Caco-2 (cell line): Measurements from ENCODE around the gene CRACR2B. TPM values are rescaled to one million over a fixed set of nuclear protein-coding genes. Genes with fewer than 3 reads are reported as not detected.
A peak's percentile ranks its signal among the peaks of the same experiment; 100 is the strongest.

Source experiments
- BruUV-seq: library from RNA; stranded (reverse); fragments of 400-500 nt; replicated peaks from 2 replicates; lab custom pipeline; 2021; lab: Mats Ljungman, UMichigan
- CTCF ChIA-PET: fragments of 300-600 bp; sonication (Branson Sonifier 250); formaldehyde crosslinking; loops from one replicate; lab custom pipeline; 2022; ENCODE audit warnings: antibody characterized with exemption; lab: Charles Lee
- POLR2A ChIA-PET: fragments of 300-600 bp; sonication (Branson Sonifier 250); formaldehyde crosslinking; loops from one replicate; lab custom pipeline; 2022; ENCODE audit warnings: antibody characterized with exemption; lab: Charles Lee
- DNase-seq, 2 experiments: peaks; one replicate each; pipeline versions ENCODE4 v3.0.0 to v3.0.0-alpha.2; 2020 to 2022
- H3K27me3 ChIP-seq: replicated peaks from 2 replicates; pipeline ENCODE4 v1.6.0; 2011; ENCODE audit warnings: low read length; ENCODE audit not compliant: control insufficient read depth, insufficient read depth
- H3K36me3 ChIP-seq: 2 replicates; pipeline ENCODE4 v1.5.1; 2011; ENCODE audit warnings: low read length; ENCODE audit not compliant: control insufficient read depth, insufficient read depth
- H3K4me1 ChIP-seq: fragments of 250-450 bp; sonication (Bioruptor Pico); 2 replicates; pipeline ENCODE4 v1.5.1; 2020; ENCODE audit warnings: mild to moderate bottlenecking
- H3K4me3 ChIP-seq: 2 replicates; pipeline ENCODE4 v1.5.1; 2011; ENCODE audit warnings: low read depth, mild to moderate bottlenecking, control low read depth, low read length
- H3K9me3 ChIP-seq: fragments of 250-450 bp; sonication (Bioruptor Pico); 2 replicates; pipeline ENCODE4 v1.5.1; 2020; ENCODE audit warnings: mild to moderate bottlenecking, moderate library complexity
- H3K27ac Mint-ChIP-seq: one replicate; pipeline ENCODE4 v1.8.0; 2022; ENCODE audit warnings: mixed read lengths; ENCODE audit not compliant: unreplicated experiment
- H3K27me3 Mint-ChIP-seq: one replicate; pipeline ENCODE4 v1.8.0; 2022; ENCODE audit warnings: mixed read lengths; ENCODE audit not compliant: insufficient read depth, unreplicated experiment
- H3K36me3 Mint-ChIP-seq: one replicate; pipeline ENCODE4 v1.8.0; 2022; ENCODE audit warnings: mild to moderate bottlenecking, mixed read lengths; ENCODE audit not compliant: insufficient read depth, unreplicated experiment
- H3K4me1 Mint-ChIP-seq: one replicate; pipeline ENCODE4 v1.8.0; 2022; ENCODE audit warnings: low read depth, mixed read lengths; ENCODE audit not compliant: unreplicated experiment
- H3K4me3 Mint-ChIP-seq: one replicate; pipeline ENCODE4 v1.8.0; 2022; ENCODE audit warnings: mild to moderate bottlenecking, moderate library complexity, mixed read lengths; ENCODE audit not compliant: unreplicated experiment
- H3K9me3 Mint-ChIP-seq: one replicate; pipeline ENCODE4 v1.8.0; 2022; ENCODE audit warnings: mixed read lengths; ENCODE audit not compliant: unreplicated experiment
- CTCF ChIP-seq, 2 experiments: fragments of 200-600 bp in 1 of 2; IDR thresholded peaks; 1 replicate in 1 of 2; 2 replicates in 1 of 2; pipeline versions ENCODE4 v1.5.1 to v1.8.0; 2011 to 2022; ENCODE audit warnings: antibody characterized with exemption in 1 of 2, control low read depth in 1 of 2, inconsistent platforms in 1 of 2, low read depth in 1 of 2, low read length in 1 of 2, mild to moderate bottlenecking in 1 of 2, moderate library complexity in 1 of 2; ENCODE audit not compliant: insufficient read depth in 1 of 2, severe bottlenecking in 1 of 2, unreplicated experiment in 1 of 2
- intact Hi-C: fragments of 100-400 bp; cut with micrococcal nuclease; formaldehyde crosslinking; loops from one replicate; pipeline ENCODE4 v1.10.0; 2022; ENCODE audit not compliant: unreplicated experiment
- total RNA-seq: library from RNA; stranded (reverse); gene quantifications from 2 replicates; pipeline ENCODE4 v1.2.3, GENCODE V29; 2022

The CRACR2B gene
- total RNA-seq, 1 experiment from 2014 or later = 15.4 TPM

- no peaks in the 10 kb centered on the region for H3K36me3 ChIP-seq
- no peaks in the 10 kb centered on the region for H3K9me3 ChIP-seq
- BruUV-seq = no TSS peak
- Mint-ChIP-seq H3K36me3 (peaks cover 27% of the 10 kb centered on the region), H3K9me3 (no peaks in the 10 kb centered on the region), H3K4me1 (no peaks in the 10 kb centered on the region), H3K27ac (no peak overlapping the region), H3K4me3 (peak overlapping the region; percentile 74), H3K27me3 (no peaks in the 10 kb centered on the region)
- no peak for DNase-seq
- H3K27me3 ChIP-seq = no peaks in the 10 kb centered on the region
- ChIA-PET CTCF (no interaction called here), POLR2A (interaction anchor here (0.7 kb wide), 1 partner anchor 228 kb away, joined by 4 read pairs; the partner anchor contains the start of gene PHRF1)
- peak overlapping the region; percentile 75 for H3K4me3 ChIP-seq
- intact Hi-C loops = no loop called here
- H3K4me1 ChIP-seq = peaks cover 14% of the 10 kb centered on the region; the same call in 1 of the 2 replicates
- no peak for TF ChIP-seq CTCF (IDR thresholded peaks at IDR 0.05; ENCODE audit: insufficient read depth in 1 of 2, low read depth in 1 of 2, low read length in 1 of 2, severe bottlenecking in 1 of 2, unreplicated experiment in 1 of 2)
Observed at GRCh38 chr11:803770-804598, 23.7 kb upstream of the CRACR2B start.

- no peak for DNase-seq
- Mint-ChIP-seq H3K4me1 (no peaks in the 10 kb centered on the region), H3K27ac (no peak overlapping the region), H3K36me3 (peaks cover 33% of the 10 kb centered on the region), H3K27me3 (no peaks in the 10 kb centered on the region), H3K9me3 (no peaks in the 10 kb centered on the region), H3K4me3 (peak overlapping the region; percentile 74)
- no peaks in the 10 kb centered on the region for H3K27me3 ChIP-seq
- H3K4me1 ChIP-seq = peaks cover 14% of the 10 kb centered on the region; the same call in 1 of the 2 replicates
- CTCF ChIA-PET = no interaction called here
- peak overlapping the region; percentile 75 for H3K4me3 ChIP-seq
- POLR2A ChIA-PET = interaction anchor here (0.7 kb wide), 1 partner anchor 229 kb away, joined by 4 read pairs; the partner anchor contains the start of gene PHRF1
- BruUV-seq = no TSS peak
- no peak for TF ChIP-seq CTCF (IDR thresholded peaks at IDR 0.05; ENCODE audit: insufficient read depth in 1 of 2, low read depth in 1 of 2, low read length in 1 of 2, severe bottlenecking in 1 of 2, unreplicated experiment in 1 of 2)
- H3K9me3 ChIP-seq = no peaks in the 10 kb centered on the region
- intact Hi-C loops = no loop called here
- H3K36me3 ChIP-seq = no peaks in the 10 kb centered on the region
Observed at GRCh38 chr11:804599-804964, 23.1 kb upstream of the CRACR2B start.

GRCh38 chr11:808427-809286 lies 19.1 kb upstream of the CRACR2B start:
- Mint-ChIP-seq H3K4me3 (peak overlapping the region; percentile 98), H3K27me3 (no peaks in the 10 kb centered on the region), H3K27ac (peak overlapping the region; percentile 99), H3K4me1 (no peaks in the 10 kb centered on the region), H3K36me3 (peaks cover 61% of the 10 kb centered on the region), H3K9me3 (no peaks in the 10 kb centered on the region)
- Histone ChIP-seq H3K27me3 (no peaks in the 10 kb centered on the region), H3K4me3 (peak overlapping the region; percentile 98), H3K36me3 (peaks cover 14% of the 10 kb centered on the region), H3K9me3 (no peaks in the 10 kb centered on the region), H3K4me1 (peaks cover 18% of the 10 kb centered on the region)
- intact Hi-C loops = no loop called here
- BruUV-seq = TSS peak; percentile 68
- TF ChIP-seq CTCF (IDR thresholded peaks at IDR 0.05; ENCODE audit: insufficient read depth in 1 of 2, low read depth in 1 of 2, low read length in 1 of 2, severe bottlenecking in 1 of 2, unreplicated experiment in 1 of 2) = no peak
- POLR2A ChIA-PET = interaction anchor here (0.5 to 1.6 kb wide), 10 partner anchors 11 to 114 kb away, joined by 3 to 35 read pairs (median 5); partner anchors contain the start of genes DEAF1, PNPLA2 and TSPAN4
- CTCF ChIA-PET = interaction anchor here (0.7 to 1.1 kb wide), 2 partner anchors 12 to 1181 kb away, joined by 3 read pairs; no protein-coding TSS in a partner anchor
- DNase-seq = peak in 1 of 2 experiments; percentile 75
